ENCODE results near the gene TRPM2. TPM values are rescaled to one million over a fixed set of nuclear protein-coding genes. Genes with fewer than 3 reads are reported as not detected.

TRPM2 gene
- total and polyA plus RNA-seq, 10 of the 15 experiments (the other 5 are each of a cell fraction or from before 2014, with no cell fraction given): 0.03 to 9.1 (median 2.6) TPM

GRCh38 chr21:44433791-44434567 lies 80.6 kb downstream of the TRPM2 start (continued):
- no peak for TF ChIP-seq HSF1 (IDR thresholded peaks at IDR 0.05; ENCODE audit: low read depth, low read length)
- no peak for TF ChIP-seq TCF7 (IDR thresholded peaks at IDR 0.05; ENCODE audit: borderline replicate concordance)
- no peak for TF ChIP-seq RUNX3 (IDR thresholded peaks at IDR 0.05; ENCODE audit: low read length)
- no peak for TF ChIP-seq CTCF (IDR thresholded peaks at IDR 0.05 in 2 of 3, conservative IDR thresholded peaks at IDR 0.05 in 1 of 3; ENCODE audit: control insufficient read depth in 2 of 3, extremely low read depth in 1 of 3, insufficient read depth in 1 of 3, low read depth in 3 of 3, low read length in 3 of 3)
- TF ChIP-seq, protein P1, sequence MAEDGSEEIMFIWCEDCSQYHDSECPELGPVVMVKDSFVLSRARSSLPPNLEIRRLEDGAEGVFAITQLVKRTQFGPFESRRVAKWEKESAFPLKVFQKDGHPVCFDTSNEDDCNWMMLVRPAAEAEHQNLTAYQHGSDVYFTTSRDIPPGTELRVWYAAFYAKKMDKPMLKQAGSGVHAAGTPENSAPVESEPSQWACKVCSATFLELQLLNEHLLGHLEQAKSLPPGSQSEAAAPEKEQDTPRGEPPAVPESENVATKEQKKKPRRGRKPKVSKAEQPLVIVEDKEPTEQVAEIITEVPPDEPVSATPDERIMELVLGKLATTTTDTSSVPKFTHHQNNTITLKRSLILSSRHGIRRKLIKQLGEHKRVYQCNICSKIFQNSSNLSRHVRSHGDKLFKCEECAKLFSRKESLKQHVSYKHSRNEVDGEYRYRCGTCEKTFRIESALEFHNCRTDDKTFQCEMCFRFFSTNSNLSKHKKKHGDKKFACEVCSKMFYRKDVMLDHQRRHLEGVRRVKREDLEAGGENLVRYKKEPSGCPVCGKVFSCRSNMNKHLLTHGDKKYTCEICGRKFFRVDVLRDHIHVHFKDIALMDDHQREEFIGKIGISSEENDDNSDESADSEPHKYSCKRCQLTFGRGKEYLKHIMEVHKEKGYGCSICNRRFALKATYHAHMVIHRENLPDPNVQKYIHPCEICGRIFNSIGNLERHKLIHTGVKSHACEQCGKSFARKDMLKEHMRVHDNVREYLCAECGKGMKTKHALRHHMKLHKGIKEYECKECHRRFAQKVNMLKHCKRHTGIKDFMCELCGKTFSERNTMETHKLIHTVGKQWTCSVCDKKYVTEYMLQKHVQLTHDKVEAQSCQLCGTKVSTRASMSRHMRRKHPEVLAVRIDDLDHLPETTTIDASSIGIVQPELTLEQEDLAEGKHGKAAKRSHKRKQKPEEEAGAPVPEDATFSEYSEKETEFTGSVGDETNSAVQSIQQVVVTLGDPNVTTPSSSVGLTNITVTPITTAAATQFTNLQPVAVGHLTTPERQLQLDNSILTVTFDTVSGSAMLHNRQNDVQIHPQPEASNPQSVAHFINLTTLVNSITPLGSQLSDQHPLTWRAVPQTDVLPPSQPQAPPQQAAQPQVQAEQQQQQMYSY (CRISPR knock-in tag; IDR thresholded peaks at IDR 0.05): no peak
